ENCODE results near the gene P2RY6.

The P2RY6 gene

DNA sequence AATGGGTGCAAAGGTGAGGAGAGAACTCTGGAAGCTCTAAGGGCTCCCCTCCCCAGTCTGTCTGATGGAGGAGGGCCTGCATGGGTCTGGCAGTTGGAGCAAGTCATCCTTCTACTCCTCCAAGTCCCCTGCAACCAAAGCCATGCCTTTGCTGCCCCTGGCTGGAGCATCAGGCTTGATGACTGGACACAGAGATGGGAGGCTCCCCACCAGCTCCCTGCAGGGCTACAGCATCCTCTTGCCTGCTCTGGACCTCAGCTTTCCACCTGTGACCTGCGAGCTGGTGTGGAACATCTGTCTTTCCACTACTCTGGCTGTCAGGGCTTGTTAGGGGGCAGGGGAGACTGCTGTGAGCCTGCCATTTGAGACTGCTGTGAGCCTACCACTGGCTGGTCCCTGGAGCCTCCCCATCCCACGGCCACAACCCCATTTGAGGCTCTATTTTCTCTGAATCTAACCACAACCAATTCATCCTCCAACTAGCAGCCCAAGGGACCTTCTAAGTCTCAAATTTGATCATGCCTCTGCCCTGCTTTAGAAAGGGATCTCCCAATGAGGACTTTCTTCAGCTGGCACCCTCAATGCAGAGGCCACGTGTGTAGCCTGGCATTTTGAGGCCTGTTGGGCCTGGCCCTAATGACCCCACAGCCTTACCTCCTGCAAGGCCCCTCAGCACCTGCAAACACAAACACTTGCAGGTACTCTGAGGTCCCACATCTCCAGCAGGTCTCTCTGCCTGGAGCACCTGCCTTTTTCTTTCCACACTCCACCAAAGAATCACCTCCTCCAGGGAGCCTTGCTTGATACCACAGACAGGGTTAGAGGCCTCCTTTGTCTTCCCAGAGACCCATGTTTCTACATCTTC lies 9.9 kb downstream of the P2RY6 start:
- DNase-seq: no peak

GRCh38 chr11:73283276-73284000 lies 11.3 kb downstream of the P2RY6 start:
- no peak for DNase-seq

GRCh38 chr11:73284106-73284505 lies 12.0 kb downstream of the P2RY6 start:
- no peak for DNase-seq

- DNase-seq: no peak
Measured at GRCh38 chr11:73285721-73286120, 13.6 kb downstream of the P2RY6 start.

- DNase-seq: no peak
Measured at GRCh38 chr11:73286240-73286810, 14.2 kb downstream of the P2RY6 start.

DNA sequence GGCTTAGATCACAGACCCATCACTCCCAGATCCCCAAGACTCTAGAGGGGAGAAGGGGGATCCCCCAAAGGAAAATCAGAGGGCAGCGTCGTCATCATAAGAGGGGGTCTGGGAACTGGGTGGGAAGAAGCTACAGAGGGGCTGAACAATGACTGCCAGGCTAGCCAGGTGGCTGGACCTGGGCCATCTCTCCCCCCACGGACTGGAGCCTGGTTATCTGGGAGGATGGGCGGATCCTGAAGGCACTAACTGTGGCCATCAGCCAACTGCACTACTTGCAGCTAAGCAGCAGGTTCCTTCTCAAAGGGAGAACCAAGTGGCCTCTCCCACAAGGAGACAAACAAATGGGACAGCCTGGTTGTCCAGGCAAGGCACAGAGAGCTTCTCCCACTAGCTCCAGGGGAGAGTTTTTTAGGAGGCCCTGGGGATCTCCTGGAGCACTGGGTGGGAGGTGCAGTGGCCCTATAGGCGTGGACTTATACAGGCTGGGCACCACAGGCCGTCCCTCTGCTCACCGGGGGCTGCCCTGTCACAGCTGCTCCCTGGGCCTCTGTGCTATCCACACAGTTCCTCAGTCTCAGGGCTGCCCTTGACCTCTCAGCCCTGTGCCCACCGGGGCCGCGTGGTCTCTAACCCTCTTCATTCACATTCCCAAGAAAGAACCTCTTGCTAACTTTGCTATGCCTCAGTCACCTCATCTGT lies 15.4 kb downstream of the P2RY6 start:
- DNase-seq: no peak

GRCh38 chr11:73288192-73288872 lies 16.2 kb downstream of the P2RY6 start:
- DNase-seq: peak; percentile 31

- DNase-seq: peak; percentile 66
Measured at GRCh38 chr11:73288873-73289707, 17.0 kb downstream of the P2RY6 start.

GRCh38 chr11:73290536-73290935 lies 18.4 kb downstream of the P2RY6 start:
- no peak for DNase-seq

GRCh38 chr11:73291196-73291595 lies 19.1 kb downstream of the P2RY6 start:
- DNase-seq: no peak

GRCh38 chr11:73291781-73292524 lies 19.8 kb downstream of the P2RY6 start:
- DNase-seq: no peak

DNA sequence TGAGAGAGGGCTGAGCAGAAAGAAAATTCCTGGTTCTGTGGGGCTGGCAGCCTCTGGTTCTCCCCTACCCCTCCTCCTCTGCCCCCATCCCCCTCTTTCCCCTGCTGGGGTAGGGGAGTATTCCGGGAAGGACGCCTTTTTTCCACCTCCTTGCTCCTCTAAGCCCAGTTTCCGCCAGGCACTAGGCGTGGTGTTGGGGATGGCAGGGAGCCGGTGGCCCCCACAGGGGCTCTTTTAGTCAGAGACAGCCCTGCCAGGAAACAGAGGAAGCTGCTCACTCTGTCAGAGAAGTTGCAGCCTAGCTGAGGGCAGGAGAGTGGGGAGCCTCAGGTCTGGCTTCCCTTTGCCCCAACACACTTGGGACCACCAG lies 20.4 kb downstream of the P2RY6 start:
- no peak for DNase-seq

- no peak for DNase-seq
Measured at GRCh38 chr11:73293356-73293936, 21.3 kb downstream of the P2RY6 start.

DNA sequence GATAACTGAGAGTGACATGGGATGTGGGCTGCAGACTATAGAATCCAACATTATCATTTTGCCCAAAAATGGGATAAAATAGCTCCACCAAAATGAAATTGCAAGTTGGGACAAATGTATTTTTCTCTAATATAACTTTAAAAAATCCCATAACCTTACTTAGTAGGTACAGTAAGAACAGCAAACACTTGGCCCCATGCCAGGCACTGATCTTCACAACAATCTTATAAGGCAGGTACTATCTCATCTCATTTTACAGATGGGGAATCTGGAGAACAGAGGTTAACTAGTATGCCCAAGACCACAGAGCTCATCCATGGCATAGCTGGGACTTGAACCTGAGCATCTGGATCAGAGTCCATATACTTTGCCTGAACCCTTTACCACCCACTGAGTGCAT lies 22.5 kb downstream of the P2RY6 start:
- DNase-seq: no peak

DNA sequence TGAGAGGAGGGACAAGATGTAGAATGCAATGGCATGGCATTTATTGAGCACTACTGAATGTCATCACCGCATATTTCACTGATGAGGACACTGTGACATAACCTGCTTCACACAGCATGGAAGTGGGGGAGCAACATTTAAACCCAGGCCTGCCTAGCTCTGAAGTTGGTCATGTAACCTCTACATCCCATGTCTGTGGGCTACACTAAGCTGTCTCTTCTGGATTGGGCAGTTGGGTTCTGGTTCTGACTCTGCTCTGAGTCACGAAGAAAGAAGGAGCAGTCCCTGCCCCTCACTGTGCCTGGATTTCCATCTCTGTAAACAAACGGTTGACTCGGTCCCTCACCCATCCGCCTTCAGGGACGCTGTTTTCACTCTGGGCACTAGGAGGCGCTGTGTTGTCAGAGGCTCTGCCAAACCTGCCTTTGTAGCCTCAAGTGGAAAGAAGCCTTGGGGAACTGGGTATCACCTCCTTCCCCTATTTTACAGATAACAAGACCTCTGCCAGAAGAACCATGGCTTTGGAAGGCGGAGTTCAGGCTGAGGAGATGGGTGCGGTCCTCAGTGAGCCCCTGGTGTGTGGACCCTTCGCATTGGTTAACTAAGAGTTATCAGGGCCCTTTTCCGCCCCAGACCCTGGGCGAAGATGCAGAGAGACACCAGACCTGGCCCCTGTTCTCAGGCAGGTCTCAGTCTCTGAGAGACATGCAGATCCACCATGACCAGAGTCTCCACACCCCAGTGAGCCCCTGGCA lies 23.3 kb downstream of the P2RY6 start:
- peak; percentile 62 for DNase-seq

DNA sequence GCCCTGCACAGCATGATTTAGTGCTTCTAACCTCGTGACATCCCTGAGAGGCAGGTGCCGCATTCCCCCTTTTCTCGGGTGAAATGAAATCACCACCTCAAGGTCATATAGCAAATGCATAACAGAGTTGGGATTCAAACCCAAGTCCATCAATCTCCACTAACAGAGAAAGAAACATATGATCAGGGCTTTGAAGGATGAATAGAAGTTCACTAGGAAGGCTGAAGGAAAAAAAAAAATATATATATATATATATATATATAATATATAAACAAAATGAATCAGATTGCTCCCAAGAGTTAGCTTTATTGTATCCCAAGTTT lies 23.8 kb downstream of the P2RY6 start:
- DNase-seq: no peak

GRCh38 chr11:73296501-73297230 lies 24.5 kb downstream of the P2RY6 start:
- DNase-seq: no peak

DNA sequence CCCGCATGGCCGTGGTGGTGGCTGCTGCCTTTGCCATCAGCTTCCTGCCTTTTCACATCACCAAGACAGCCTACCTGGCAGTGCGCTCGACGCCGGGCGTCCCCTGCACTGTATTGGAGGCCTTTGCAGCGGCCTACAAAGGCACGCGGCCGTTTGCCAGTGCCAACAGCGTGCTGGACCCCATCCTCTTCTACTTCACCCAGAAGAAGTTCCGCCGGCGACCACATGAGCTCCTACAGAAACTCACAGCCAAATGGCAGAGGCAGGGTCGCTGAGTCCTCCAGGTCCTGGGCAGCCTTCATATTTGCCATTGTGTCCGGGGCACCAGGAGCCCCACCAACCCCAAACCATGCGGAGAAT lies 25.1 kb downstream of the P2RY6 start:
- DNase-seq: no peak

DNA sequence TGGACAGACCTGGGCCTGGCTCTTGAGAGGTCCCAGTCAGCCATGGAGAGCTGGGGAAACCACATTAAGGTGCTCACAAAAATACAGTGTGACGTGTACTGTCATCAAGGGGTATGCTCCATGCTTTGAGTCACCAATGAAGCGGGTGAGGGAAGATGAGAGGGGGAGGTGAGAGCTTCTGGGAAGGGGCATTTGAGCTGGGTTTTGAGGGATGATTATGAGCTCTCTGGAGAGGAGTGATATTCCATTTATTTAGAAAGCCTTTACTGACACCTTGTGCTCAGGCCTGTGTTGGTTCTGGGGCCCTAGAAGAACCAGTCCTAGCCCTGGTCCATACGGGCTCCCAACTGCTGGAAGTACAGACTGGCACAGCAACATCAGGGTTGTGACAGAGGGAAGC lies 25.6 kb downstream of the P2RY6 start:
- no peak for DNase-seq
